Measurements from ENCODE around the gene SEPHS2.
A peak's percentile ranks its signal among the peaks of the same experiment; 100 is the strongest.
"Not testable (repeated sequence)": the region's sequence is repeated elsewhere in the genome, so short reads cannot be mapped to it uniquely, and the experiment has no call there.

SEPHS2 gene

DNA sequence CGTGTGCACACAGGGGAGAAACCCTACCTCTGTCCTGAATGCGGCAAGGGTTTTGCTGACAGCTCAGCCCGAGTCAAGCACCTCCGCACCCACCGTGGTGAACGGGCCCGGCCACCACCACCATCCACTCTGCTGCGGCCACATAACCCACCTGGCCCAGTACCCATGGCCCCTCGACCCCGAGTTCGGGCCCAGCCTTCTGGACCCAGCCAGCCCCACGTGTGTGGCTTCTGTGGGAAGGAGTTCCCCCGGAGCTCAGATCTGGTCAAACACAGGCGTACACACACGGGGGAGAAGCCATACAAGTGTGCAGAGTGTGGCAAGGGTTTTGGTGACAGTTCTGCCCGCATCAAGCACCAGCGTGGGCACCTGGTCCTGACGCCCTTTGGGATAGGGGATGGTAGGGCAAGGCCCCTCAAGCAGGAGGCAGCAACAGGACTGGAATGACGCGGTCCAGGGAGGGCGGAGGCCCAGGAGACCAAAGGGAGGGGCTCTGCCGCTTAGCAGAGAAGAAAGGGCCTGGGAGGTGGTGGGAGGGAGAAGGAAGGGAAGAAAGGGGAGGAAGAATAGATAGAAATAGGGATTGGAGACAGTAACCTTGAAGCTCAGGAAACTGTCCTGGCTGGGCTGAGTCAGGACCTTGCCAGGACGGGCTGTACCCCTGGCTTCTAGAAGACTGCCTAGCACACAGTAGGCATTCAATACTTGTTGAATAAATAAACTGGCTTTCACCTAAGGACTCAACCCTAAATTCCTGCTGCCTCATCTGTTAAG lies 46.8 kb downstream of the SEPHS2 start:
- DNase-seq (ENCODE audit: low spot score), result no peak
- FAIRE-seq, result no peak

DNA sequence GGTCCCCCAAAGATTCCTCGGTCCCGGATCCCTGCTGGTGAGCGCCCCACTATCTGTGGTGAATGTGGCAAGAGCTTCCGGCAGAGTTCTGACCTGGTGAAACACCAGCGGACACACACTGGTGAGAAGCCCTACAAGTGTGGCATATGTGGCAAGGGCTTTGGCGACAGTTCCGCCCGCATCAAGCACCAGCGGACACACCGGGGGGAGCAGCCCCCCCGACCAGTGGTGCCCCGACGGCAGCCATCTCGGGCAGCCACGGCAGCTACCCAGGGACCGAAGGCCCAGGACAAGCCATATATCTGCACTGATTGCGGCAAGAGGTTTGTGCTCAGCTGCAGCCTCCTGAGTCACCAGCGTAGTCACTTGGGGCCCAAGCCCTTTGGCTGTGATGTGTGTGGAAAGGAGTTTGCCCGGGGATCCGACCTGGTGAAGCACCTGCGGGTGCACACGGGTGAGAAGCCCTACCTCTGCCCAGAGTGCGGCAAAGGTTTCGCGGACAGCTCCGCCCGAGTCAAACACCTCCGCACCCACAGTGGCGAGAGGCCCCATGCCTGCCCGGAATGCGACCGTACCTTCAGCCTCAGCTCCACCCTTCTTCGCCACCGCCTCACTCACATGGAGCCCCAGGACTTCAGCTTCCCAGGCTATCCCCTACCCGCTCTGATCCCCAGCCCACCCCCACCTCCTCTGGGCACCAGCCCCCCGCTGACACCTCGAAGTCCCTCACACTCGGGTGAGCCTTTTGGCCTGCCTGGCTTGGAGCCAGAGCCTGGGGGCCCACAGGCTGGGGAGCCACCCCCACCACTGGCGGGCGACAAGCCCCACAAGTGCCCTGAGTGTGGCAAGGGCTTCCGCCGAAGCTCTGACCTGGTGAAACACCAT lies 47.7 kb downstream of the SEPHS2 start:
- DNase-seq (ENCODE audit: low spot score), result no peak
- FAIRE-seq, result no peak

DNA sequence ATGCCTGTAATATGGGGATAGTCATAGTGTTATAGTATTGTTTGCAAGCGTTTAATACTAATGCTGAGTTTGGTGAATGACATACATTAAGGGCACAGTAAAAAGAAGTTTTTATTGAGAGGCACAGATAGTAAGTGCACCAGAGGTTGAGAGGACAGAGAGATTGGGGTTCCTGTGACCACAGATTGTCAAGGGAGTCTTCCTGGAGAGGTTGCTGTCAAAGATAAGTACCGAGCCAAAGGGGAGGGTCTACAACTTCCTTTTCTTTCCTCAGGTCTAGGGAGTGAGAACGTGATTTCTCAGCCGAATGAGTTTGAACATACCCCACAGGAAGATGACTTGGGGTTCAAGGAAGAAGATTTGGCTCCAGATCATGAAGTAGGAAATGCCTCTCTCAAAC lies 48.6 kb downstream of the SEPHS2 start:
- FAIRE-seq (no peak), DNase-seq (ENCODE audit: low spot score) (no peak)

GRCh38 chr16:30396627-30397026 lies 49.0 kb downstream of the SEPHS2 start:
- not testable (repeated sequence) for FAIRE-seq; DNase-seq (ENCODE audit: low spot score)

- no peak for DNase-seq (ENCODE audit: low spot score)
- no peak for FAIRE-seq
Measured at GRCh38 chr16:30395992-30396585, 49.6 kb downstream of the SEPHS2 start.

GRCh38 chr16:30395155-30395991 lies 50.3 kb downstream of the SEPHS2 start, which contains the start of gene ZNF48:
TSS of gene ZNF48 (plus strand) at chr16:30395420. CDS start at chr16:30395795, 375 bp downstream.
- DNase-seq (ENCODE audit: low spot score), result peak; percentile 36

DNA sequence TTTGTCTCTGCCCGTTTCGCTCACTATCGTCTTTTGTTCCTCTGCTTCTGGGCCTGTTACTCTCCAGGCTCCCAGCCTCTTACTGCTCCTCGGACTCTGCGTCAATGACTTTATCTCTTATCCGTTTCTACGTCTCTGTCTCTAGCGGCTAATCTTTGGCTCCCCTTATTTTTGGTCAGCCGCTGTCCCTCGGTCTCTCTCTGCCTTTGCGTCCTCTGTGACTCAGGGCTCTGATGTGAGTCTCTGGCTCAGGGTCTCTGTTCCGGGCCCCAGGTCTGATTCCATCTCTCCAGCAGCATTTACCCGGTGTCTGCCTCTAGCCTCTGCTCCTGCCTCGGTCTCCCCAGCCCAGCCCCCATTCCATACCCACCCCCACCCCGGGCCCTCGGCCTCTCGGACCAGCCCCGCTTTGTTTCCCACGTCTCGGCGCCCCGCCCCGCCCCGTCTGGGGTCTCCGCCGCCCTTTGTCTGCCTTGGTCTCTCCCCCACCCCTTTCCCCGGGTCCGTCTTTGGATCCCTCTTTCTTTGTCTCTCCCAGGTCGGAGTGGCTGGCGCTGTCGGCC lies 51.0 kb downstream of the SEPHS2 start:
- DNase-seq (ENCODE audit: low spot score) (no peak), FAIRE-seq (no peak)

More at GRCh38 chr16:30395155-30395991, 50.3 kb downstream of the SEPHS2 start, which contains the start of gene ZNF48:
- no peak for FAIRE-seq
